SKM-1 treated with dmso at 0.1 percent for 144 hours (cell line): ENCODE measurements around the gene HOXA9.
A peak's percentile ranks its signal among the peaks of the same experiment; 100 is the strongest.

Source experiments
- DNase-seq: peaks from one replicate; lab custom pipeline; 2025; ENCODE audit not compliant: unreplicated experiment; lab: John Stamatoyannopoulos, UW

Gene HOXA9

DNA sequence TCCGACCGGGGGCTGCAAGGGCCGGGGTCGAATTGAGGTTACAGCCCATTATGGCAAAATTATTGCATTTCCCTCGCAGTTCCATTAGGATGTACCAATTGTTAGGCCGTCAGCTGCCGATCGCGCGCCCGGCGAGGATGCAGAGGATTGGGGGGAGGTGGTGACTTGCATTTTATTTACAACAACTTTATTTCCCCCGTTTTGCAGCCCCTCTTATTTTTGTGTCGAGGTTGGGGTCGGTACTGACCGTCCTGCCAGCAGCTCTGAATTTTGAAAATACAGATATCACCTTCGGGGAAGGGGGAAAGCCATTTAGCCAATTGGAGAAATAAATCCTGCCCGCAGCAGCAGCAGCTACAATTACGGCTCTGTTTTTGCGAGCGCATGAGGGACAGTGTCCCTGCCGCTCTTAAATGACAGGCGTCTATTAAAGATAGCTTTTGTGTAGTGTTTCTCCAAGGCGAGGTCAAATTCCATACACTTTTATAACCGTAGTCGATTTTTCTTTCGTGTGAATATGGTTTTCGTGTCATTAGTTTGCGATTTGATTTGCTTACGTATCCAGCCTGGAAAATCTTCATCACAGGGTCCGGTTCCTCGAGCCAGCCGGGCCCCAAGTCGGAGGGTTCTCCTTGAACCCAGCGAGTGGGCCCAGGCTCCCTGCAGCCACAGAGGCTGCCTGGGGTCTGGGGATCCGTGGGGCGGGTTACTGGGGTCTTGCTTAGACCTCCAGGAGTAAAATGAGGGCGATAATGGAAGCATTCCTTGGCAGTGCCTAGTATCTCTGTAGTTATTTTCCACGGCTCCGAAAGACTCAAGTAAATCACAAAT, 21.2 kb downstream of the HOXA9 start:
- no peak for DNase-seq

DNA sequence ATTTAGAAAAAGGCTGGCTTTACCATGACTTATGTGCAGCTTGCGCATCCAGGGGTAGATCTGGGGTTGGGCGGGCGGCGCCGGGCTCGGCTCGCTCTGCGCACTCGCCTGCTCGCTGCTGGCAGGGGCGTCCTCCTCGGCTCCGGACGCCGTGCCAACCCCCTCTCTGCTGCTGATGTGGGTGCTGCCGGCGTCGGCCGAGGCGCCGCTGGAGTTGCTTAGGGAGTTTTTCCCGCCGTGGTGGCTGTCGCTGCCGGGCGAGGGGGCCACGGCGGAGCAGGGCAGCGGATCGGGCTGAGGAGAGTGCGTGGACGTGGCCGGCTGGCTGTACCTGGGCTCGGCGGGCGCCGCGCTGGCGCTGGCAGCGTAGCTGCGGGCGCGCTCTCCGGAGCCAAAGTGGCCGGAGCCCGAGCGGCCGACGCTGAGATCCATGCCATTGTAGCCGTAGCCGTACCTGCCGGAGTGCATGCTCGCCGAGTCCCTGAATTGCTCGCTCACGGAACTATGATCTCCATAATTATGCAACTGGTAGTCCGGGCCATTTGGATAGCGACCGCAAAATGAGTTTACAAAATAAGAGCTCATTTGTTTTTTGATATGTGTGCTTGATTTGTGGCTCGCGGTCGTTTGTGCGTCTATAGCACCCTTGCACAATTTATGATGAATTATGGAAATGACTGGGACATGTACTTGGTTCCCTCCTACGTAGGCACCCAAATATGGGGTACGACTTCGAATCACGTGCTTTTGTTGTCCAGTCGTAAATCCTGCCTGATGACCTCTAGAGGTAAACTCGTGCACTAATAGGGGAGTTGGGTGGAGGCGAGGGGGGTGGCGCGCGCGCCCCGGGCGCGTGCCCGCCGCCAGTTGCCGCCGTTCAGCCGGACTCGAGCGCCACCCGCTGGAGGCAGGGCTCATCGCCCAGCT, 22.1 kb downstream of the HOXA9 start, which contains the start of gene HOXA5:
HOXA5 (minus strand) TSS at position 659 of the 927 bp plus-strand sequence; CDS start at position 585, 74 bp downstream.
- DNase-seq, result no peak

DNA sequence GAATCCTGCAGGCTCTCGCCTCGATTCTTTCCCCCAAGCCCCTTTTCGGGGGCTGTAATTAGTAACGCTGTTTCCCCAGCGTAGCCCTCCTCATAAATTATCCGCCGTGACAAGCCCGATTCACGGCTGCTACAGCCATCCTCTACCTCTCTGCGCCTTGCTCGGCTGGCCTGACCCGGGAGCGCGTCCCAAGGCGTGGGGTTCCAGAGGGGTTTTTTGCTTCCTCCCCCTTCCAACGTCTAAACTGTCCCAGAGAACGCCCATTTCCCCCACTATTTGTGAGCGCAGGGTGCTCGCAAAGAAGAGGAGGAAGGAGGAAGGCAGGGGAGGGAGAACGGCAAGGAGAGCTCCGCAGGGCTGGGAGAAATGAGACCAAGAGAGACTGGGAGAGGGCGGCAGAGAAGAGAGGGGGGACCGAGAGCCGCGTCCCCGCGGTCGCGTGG, 22.7 kb downstream of the HOXA9 start:
- no peak for DNase-seq

DNA sequence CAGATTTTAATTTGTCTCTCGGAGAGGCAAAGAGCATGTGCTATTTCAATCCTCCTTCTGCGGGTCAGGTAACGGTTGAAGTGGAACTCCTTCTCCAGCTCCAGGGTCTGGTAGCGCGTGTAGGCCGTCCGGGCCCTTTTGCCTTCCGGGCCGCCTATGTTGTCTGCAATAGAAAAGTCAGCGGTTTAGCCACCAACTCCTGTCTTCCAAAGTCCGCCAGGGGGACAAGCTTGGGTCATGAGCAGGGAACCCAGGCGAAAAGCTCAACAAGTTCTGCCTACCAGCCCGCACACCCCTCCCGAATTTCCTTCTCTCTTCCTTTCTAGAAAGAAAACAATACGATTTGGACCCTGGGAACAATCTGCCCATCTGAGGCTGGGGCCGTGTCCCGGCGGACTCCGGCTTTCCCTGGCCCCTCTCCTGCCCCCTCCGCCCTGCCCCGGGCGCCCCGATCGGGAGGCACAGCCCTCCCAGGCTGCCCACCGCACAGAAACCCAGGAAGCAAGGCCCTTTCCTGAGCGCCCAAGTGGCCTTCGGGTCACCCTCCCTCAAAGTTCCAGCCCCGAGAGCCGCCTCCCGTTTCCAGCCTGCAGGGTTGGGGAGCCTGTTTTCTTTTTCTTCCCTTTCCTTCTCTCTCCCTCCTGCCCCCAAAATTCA, 23.3 kb downstream of the HOXA9 start:
- no peak for DNase-seq

DNA sequence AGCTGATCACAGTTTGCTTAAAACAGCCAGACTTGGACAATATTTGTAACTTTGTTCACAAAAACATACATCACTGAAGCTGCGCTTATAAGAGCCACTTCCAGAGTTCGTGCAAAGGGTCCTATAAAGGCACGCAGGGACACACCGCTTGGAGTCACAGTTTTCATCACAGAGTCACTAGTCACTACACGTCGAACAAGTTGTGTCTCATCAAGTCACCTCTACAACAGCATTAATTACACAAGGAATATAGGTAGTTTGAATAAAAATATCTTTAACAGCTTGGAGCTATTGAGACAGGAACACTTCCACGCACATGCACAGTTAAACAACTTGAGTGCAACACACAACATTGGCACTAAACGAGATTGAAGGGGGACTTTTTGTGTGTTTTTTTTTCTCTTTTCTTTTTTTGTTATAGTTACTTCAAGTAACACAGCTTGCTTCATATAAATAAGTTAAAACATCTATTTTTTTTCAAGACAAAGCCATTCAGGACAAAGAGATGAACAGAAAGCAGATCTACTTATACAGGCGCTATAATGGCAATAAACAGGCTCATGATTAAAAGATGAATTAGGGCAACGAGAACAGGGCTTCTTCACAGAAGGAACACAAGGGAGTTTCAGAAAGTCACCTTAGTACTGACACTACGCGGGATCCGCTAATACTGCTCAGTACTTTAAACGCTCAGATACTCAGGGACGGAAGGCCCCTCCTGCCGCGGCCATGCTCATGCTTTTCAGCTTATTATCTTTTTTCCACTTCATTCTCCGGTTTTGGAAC, 24.0 kb downstream of the HOXA9 start:
- no peak for DNase-seq

DNA sequence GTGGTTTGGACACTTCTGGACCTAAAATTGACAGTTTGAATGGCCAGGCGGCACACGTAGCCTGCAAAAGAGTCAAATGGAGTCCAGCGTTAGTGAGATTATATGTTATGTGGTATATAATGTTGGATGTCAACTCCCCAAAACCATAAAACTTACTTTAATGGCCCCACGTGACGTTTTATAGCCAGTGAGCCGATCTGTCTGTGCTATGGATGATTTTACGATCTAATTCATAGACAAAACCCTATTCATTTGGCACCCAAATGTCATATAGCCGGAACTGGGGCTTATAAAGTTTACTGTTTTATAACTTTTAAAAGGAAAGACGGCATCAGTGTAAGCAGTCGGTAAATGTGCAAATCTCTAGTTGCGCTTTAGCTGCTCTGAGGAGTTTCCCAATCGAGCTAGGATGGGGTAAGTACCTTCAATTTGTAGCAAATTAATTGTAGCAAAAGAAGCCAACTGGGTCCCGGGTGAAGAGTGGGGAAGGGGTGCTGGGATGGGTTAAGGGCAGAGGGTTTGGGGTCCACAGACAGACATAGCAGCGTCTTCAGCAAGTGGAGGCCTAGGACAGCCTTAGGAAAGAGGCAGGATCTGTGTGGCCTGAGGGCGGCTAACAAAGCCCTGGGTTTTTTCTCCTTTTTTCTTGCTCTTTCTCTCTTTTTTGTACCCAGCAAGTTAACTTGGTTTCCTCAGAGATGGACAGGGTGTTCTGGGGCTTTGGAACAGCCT, 25.0 kb downstream of the HOXA9 start:
- DNase-seq, result no peak

DNA sequence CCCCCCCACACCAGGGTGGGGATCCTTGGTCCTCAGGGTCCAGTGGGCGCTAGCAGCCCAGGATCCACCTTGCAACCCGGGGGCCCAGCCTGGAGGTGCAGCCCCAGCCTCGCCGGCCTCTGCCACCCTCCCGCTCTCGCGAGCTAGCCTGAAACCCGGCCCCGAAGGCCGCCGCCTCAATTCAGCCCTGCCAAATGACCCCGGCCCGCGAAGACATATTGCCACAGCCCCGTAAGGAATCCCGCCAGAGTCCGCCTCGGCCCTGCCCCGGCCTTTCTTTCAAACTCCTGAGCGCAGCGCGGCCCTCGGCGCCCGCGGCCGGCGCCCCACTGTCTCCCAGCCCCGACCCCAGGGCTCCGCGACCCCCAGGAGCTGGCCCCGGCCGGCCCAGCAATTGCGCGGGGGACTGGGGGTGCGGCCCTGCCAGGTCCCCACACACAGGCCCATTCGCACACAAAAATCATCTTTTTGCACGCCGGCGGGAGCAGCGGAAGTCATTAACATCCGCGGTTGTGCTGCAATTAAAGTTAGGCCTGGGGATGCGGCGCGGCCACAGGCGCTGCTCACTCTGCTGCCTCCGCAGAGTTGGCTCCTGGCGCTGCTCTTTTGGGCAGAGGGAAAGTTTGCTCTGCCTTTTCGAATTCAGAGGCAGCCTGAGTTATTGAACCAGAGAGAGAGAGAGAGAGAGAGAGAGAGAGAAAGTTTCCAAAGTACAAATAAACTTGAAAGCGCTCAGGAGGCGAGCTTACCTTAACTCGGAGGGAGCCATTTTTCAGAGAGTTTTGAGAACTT, 25.8 kb downstream of the HOXA9 start:
- no peak for DNase-seq

DNA sequence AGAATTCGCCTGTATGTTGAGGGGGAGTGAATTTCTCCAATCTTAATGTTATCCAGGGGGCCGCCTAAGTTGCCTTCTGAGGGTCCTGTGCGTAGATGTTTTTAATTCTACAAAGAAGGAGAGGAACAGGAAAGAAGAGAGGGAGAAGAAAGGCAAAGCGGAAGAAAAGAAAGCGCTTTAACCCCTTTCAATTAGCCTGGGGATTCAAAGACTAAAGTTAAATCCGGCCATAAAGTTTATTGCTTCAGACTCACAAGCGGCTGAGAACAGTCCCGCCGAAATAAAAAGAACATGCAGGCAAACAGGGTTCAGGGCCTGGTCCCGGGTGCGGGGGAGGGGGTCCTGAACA, 26.4 kb downstream of the HOXA9 start:
- no peak for DNase-seq

DNA sequence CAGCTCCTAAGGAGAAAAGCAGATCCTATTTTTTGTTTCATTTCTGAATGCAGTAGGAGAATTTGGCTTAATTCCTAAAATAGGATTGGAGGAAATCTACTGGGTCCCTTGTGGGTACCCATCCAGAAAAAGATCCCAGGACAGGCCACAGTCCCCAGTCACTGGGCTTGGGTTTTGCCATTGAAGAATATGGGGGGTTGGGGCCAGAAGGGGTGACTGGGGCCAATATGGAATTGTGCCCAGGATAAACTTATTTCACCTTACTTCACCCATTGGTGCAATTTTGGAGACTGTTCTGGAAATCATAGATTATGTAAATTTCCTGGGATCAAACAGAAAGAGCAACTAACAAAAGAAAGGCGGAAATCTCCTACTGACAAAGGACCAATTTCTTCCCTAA, 26.9 kb downstream of the HOXA9 start:
- no peak for DNase-seq

DNA sequence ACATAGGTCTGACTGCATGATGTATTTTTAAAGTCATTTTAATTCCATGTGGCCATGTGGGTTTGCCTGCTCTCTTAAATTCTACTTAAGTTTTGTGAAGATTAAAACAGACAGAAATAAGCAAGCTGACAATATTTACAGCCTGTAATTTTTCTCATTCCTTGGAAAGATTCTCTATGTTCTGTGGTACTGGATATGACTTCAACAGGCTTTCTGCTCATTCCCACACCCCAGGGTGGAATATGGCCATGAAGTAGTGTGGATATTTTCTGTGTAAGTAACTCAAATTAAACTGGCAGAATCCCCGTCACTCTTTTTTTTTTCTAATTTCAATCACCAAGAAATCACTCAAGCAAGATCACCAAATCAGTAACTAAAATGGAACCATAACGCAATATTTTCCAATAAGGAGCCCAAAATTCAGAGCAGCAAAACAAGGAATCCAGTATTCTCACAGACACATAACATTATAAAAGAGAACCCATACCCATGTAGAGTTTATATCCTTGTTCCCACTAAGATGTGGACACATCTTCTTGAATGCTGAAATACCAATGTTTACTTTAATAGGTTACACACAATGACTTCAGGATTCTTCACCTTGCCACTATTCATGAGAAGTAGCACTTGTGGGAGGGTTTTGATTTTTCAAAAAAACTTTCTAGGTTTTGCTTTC, 27.6 kb downstream of the HOXA9 start:
- no peak for DNase-seq

DNA sequence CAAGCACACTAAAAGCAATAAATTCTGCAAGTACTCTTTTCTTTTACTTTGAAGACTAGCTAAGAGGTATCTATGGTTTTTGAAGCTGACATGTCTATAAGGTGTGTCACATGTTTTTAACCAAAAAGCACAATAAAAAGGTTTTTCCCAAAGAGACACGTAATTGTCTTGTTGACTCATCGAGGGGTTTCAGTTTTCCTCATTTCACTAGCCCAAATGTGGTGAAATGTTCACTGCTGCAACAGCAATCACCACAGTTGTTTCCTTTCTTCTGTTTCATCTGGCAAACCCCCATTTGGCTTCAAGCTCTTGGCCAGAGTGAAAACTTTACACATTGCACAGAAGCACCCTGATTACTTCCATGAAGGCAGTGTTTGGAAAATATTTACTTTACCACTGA, 30.9 kb downstream of the HOXA9 start:
- peak; percentile 53 for DNase-seq

DNA sequence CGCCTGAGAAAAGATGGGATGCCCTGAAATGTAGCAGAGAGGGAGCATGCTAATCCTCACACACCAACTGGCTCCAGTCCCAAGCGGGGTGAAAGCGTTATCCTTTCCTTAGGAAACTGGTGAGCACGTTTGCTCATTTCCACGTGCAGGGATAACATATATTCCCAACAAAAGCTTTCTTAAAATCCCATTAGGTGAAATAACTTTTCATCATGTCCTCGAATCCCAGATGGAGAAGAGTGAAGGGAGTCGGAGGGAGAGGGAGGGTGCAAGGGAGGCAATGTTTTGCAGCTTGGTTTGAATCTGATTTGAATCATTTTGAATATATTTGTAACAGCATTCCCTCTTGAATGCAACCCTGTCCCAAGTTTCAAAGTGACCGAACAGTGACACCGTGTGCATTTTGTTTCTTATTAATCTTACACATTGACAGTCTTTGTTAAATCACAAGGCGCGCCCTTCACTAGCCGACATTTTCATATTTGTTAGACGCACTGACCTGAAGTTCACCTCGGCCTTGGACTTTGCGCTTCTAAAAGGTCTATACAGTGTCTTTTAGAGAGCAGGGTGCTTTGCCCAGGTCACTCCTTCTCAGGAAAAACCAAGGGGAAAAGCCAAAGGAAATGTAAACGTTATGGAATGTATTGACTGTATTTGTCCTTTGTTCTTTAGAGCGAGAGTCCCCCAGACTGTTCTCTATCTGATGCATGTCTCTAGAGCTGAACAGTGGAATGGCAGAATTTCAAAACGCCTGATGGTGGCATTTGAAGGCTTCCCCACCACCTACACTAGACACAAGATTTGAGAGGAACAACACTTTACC, 31.7 kb downstream of the HOXA9 start:
- no peak for DNase-seq

DNA sequence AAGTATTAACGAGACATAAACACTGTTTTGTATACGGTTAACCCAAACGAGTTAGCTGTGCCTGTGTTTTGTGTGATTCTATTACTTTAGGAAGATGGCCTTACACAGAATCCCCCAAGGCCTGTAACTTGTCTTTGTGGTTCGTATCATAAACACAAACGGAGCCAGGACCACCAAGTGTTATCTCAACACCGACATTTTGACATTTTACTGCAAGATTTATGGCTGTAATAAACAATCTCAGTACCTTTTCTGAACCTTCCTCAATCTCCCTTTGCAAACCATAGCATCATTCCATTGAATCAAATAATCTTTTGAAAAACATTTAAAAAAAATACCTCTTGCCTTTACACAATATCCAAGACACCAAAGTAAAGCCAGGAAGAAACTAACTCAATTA, 32.4 kb downstream of the HOXA9 start:
- no peak for DNase-seq

DNA sequence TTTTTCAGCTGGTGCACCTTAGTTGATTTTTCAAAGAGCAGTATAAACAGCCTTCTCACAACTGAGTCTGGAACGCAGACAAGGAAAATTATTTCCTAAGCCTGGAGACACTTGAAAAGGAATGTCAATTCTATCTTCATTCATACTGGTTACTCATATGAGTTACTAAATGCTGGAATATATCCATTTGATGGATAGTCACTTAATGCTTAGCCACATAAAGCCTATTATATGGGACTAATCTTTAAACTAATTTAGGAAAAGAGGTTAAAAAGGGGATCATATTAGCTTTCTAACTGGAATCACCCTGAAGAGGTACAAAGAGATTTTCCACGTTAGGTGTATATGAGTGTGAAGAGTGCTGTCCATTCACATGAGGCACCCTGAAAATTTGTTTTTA, 33.1 kb downstream of the HOXA9 start:
- DNase-seq, result no peak

DNA sequence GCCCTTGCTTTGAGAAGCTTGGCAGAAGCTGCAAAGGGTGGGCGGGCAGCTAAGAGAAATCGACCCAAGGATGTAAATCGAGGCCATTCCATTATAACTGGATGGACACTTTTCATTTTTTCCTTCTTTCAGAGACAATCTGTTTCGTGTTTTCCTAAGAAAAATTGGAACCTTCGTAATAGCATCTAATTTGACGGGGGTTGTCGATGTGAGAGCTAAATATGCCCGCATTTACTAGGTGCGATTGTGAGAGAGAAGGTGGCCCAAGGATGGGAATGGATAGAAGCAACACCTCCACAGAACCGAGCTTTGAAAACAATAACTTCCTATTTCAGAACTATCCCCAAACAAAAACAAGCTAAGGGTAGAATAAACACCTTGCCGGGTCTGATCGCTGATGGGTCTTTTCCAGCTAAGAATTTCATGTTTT, 33.9 kb downstream of the HOXA9 start:
- DNase-seq, result no peak

DNA sequence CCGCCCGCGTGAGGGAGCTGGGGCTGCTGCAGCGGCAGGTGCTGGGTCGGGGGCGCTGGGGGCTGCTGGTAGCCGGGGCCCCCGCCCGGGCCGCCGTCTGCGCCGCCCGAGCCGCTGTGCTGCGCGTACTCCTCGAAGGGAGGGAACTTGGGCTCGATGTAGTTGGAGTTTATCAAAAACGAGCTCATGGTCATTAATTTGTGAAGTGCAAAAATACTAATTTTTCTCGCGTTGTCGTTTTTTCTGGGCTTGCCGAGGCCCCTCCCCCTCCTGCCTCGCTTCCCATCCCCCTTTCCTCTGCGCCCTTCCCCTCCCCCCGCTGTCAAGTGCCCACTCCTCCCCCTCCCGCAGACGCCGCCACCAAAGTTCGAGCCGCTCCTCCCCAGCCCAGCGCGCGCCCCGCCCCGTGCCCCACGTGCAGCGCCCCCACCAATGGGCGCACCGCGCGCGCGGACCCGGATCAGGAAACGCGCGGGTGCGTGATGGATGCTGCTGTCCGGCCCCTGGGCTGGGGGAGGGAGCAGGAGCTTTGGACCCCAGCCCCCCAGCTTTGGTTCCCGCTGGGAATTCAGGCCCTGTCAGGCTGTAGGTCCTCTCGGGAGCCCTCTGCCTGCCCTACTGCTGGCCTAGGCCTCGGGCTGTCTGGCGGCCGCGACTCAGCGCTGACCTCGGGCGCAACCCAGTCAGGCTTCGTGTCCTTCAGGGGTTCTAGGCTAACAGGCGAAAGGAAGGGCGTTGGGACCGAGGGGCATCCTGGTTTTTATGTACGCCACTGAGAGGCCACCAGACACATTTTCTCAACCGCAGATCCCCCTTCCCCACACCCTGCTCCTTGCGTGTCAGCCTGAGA, 34.6 kb downstream of the HOXA9 start, which contains the start of gene HOXA4:
HOXA4 (minus strand) TSS at position 218 of the 850 bp plus-strand sequence; CDS start at position 194, 24 bp downstream.
- peak; percentile 62 for DNase-seq
